Activated T-cell treated with anti-CD3 and anti-CD28 coated beads, Interleukin-2, amount 50 U/mL, for 4 hours (primary cell): ENCODE measurements around the gene HTN3. TPM values are rescaled to one million over a fixed set of nuclear protein-coding genes. Genes with fewer than 3 reads are reported as not detected.
"Not testable (repeated sequence)": the region's sequence is repeated elsewhere in the genome, so short reads cannot be mapped to it uniquely, and the experiment has no call there.

Experiments
- ATAC-seq, 2 donors: fragments of 200-7000 bp; cut with Tn5 transposase; one replicate each; pipeline ENCODE4 v1.10.0; 2021
- DNase-seq: peaks from one replicate; pipeline ENCODE4 v3.0.0-alpha.2; 2020
- H3K27me3 Mint-ChIP-seq: one replicate; pipeline ENCODE4 v1.8.0; 2021; ENCODE audit warnings: low read depth, mixed read lengths
- H3K36me3 Mint-ChIP-seq: one replicate; pipeline ENCODE4 v1.8.0; 2022; ENCODE audit warnings: mixed read lengths; ENCODE audit not compliant: insufficient read depth
- H3K4me1 Mint-ChIP-seq: one replicate; pipeline ENCODE4 v1.8.0; 2021; ENCODE audit warnings: low read depth, mixed read lengths
- H3K4me3 Mint-ChIP-seq: one replicate; pipeline ENCODE4 v1.8.0; 2021; ENCODE audit warnings: mild to moderate bottlenecking, moderate library complexity, mixed read lengths
- H3K9me3 Mint-ChIP-seq: one replicate; pipeline ENCODE4 v1.8.0; 2021; ENCODE audit warnings: mixed read lengths
- total RNA-seq, 3 donors: library from RNA; stranded (reverse); gene quantifications; one replicate each; pipeline ENCODE4 v1.2.1, GENCODE V29; 2021

The HTN3 gene
- total RNA-seq, 3 donors from 2014 or later = not detected

DNA sequence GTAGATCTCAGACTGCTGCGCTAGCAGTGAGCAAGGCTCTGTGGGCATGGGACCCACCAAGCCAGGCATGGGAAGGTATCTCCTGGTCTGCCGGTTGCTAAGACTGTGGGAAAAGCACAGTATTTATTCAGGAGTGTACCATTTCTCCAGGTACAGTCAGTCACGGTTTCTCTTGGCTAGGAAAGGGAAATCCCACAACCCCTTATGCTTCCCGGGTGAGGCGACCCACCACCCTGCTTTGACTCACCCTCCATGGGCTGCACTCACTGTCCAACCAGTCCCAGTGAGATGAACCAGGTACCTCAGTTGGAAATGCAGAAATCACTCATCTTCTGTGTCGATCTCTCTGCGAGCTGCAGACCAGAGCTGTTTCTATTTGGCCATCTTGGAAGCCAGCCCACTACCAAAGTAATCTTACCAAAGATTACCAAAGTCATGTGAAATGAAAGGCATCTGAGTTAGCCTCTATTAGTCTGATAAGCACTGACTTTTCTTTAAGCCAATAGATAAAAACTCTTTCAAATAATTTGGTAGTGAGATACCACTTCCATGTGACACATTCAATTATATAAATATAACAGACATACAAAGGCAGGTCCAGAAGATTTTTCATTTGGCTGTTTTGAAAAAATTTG lies 13.5 kb downstream of the HTN3 start:
- DNase-seq (no peak), ATAC-seq (no peak)
- no peaks in the 10 kb centered on the region for H3K27me3 Mint-ChIP-seq
- H3K4me3 Mint-ChIP-seq = no peak overlapping the region
- no peaks in the 10 kb centered on the region for H3K4me1 Mint-ChIP-seq
- H3K36me3 Mint-ChIP-seq = no peaks in the 10 kb centered on the region
- H3K9me3 Mint-ChIP-seq = peaks cover 9% of the 10 kb centered on the region

DNA sequence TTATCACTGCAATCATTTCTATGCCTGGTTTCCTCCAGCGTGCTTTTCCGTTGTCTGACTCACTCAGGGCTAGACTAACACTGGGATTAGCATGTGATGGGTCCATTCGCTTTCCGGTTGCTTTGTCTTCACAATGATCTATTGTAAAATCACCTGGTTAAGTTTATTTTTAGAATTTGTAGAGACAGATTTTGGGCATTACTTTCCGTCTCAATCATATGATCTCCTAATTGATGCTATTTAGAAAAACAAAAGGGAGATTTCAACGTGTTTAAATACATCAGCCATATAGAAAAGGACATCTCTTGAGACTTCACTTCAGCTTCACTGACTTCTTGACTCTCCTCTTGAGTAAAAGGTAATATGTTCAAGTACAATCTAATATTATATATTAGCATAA lies 21.9 kb downstream of the HTN3 start, which contains the start of gene HTN1:
Gene HTN1 (plus strand): TSS at position 301 of the 400 bp plus-strand sequence. CDS start 2,639 bp downstream, outside the sequence.
- H3K27me3 Mint-ChIP-seq, H3K36me3 Mint-ChIP-seq, H3K4me3 Mint-ChIP-seq, ATAC-seq, H3K4me1 Mint-ChIP-seq, DNase-seq, H3K9me3 Mint-ChIP-seq: not testable (repeated sequence)

DNA sequence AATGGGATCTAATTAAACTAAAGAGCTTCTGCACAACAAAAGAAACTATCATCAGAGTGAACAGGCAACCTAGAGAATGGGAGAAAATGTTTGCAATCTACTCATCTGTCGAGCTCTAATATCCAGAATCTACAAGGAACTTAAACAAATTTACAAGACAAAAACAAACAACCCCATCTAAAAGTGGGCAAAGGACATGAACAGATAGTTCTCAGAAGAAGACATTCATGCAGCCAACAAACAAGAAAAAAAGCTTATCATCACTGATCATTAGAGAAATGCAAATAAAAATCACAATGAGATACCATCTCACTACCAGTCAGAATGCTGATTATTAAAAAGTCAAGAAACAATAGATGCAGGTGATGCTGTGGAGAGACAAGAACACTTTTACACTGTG lies 28.3 kb downstream of the HTN3 start:
- H3K4me1 Mint-ChIP-seq, H3K36me3 Mint-ChIP-seq, H3K27me3 Mint-ChIP-seq: not testable (repeated sequence)

DNA sequence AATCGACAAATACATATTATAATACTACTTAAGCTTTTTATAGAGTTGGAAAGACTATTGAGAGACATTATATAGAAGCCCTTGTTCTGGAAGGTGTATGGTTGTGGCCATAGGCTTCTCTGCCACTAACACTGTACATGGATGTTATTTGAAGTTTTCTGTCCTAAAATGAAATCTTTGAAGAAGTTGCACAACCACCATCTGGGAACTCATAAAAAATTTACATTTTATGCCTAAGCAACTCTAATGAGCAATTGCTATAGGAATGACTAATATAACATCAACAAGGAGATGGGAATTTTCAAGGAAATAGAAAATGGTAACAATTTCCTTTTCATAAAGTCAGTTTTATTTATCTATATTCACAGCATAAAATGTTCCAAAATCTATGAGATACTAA lies 29.4 kb downstream of the HTN3 start:
- Mint-ChIP-seq H3K9me3 (peaks cover 3% of the 10 kb centered on the region), H3K27me3 (no peaks in the 10 kb centered on the region), H3K4me3 (no peak overlapping the region), H3K4me1 (no peaks in the 10 kb centered on the region), H3K36me3 (no peaks in the 10 kb centered on the region)
- ATAC-seq (no peak), DNase-seq (no peak)

More for the DNA sequence above, 28.3 kb downstream of the HTN3 start:
- H3K9me3 Mint-ChIP-seq, DNase-seq, ATAC-seq, H3K4me3 Mint-ChIP-seq: not testable (repeated sequence)

DNA sequence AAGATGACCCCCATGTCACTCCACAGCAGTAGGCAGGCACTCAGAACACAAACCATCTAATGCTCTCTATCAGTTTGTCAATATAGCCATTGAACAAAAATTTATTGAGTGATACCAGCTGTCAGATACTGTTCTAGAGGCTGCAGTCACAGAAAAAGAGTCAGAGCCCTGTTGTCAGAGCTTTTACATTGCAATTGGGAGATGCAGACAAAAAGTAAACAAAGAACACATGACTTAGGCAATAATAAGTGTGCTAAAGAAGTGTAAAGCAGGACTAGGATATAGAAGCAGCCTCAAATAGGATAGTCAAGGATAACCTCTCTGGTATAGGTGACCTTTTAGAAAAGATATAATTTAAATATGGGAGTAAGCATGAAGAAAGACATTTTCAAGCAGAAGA lies 30.9 kb downstream of the HTN3 start:
- no peak for ATAC-seq

DNA sequence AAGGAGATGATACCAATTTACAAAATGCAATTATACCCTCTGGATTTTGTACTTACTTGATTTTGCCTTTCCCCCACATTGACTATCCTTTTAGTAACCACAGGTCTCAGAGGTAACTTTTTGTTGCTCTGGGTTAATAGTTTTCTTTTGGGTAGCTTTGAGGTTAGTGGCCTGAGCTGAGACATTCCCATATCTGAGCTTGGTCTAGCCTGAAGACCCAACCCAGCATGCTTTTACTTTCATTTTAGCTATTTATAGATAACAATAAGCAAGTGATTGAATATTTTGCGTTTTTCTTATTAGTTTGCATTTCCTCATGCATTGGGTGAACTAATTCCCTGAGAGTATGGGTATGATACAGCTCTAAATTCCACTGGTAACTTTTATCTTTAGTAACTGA lies 33.7 kb downstream of the HTN3 start:
- DNase-seq (no peak), ATAC-seq (no peak)
- no peaks in the 10 kb centered on the region for H3K4me1 Mint-ChIP-seq
- no peaks in the 10 kb centered on the region for H3K36me3 Mint-ChIP-seq
- H3K27me3 Mint-ChIP-seq = no peaks in the 10 kb centered on the region
- H3K9me3 Mint-ChIP-seq = no peaks in the 10 kb centered on the region
- H3K4me3 Mint-ChIP-seq = no peak overlapping the region

More for the DNA sequence above, 30.9 kb downstream of the HTN3 start:
- no peaks in the 10 kb centered on the region for H3K9me3 Mint-ChIP-seq
- H3K4me3 Mint-ChIP-seq = no peak overlapping the region
- no peaks in the 10 kb centered on the region for H3K4me1 Mint-ChIP-seq
- DNase-seq = no peak
- H3K27me3 Mint-ChIP-seq = no peaks in the 10 kb centered on the region
- H3K36me3 Mint-ChIP-seq = no peaks in the 10 kb centered on the region

DNA sequence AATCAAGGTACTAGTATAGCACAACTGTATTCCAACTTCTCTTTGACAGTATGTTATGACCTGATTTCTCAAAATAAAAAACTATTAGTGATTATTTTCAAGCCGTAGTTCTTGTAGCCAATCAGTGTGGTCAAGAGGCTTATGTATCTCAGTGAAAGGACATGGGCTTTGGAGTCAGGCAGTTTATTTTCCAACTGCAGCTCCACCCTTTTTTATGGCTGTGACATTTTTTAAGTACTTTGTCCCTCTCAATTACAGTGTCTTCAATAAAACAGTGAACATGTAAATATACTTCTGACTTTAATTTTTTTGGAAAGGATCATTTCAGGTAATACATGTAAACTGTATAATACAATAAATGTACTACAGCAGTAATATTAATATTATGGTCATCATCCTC lies 51.9 kb downstream of the HTN3 start:
- H3K4me3 Mint-ChIP-seq = no peak overlapping the region
- H3K27me3 Mint-ChIP-seq = no peaks in the 10 kb centered on the region
- DNase-seq = no peak
- H3K36me3 Mint-ChIP-seq = no peaks in the 10 kb centered on the region
- no peaks in the 10 kb centered on the region for H3K4me1 Mint-ChIP-seq
- ATAC-seq = no peak
- H3K9me3 Mint-ChIP-seq = peaks cover 6% of the 10 kb centered on the region

Other genes starting within 250 kb of the HTN3 start
- gene SULT1E1, start 168.3 kb upstream of the HTN3 start, total RNA-seq = not detected
- not detected for gene CSN1S1, start 97.4 kb upstream of the HTN3 start, total RNA-seq
- not detected for gene CSN2, start 62.7 kb upstream of the HTN3 start, total RNA-seq
- not detected for gene STATH, start 32.5 kb upstream of the HTN3 start, total RNA-seq
- gene HTN1, start 22.0 kb downstream of the HTN3 start, total RNA-seq = not detected
- gene PRR27, start 125.8 kb downstream of the HTN3 start, total RNA-seq = not detected
- gene ODAM, start 167.3 kb downstream of the HTN3 start, total RNA-seq = not detected
- gene FDCSP, start 197.7 kb downstream of the HTN3 start, total RNA-seq = not detected
- gene CSN3, start 214.1 kb downstream of the HTN3 start, total RNA-seq = not detected